GM21576 (cell line): ENCODE data around the gene DLG2.
A peak's percentile ranks its signal among the peaks of the same experiment; 100 is the strongest.

Source experiments
- ATAC-seq: cut with Tn5 transposase; IDR thresholded peaks from one replicate; pipeline ENCODE4 v1.9.1; 2021; ENCODE audit warnings: mild to moderate bottlenecking, moderate library complexity; ENCODE audit not compliant: unreplicated experiment

Gene DLG2

DNA sequence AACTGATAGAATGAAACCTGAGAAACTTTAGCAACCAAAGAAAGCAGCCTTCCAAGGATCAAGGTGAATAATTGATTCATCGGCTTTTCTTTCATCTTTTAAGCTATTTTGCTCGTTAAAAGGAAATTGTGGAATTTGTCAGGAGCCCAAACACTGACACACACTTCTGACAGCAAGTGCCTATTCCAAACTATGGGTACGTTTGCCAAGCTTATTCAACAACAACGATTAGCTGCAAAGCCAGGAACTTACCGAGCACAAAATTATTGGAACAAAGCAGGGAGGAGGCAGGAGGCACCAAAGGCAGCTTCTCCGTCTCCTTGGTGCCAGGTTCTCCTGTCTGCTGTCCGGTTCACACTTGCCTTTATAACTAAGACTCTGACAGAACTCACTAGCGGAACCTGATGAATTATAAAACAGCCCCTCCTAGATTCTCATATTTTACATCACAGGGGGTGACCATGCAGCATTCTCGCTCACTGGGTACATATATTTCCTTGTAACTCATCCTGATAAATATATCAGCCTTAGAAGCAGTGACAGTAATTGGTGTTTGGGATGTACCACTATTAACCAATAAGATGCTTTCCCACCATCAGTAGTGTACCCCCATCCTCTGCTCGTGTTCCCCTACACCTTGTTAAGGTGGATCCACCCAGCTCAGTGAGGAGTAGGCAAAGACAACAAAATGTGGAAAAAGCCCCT lies 1945.1 kb downstream of the DLG2 start:
- ATAC-seq, result no peak

DNA sequence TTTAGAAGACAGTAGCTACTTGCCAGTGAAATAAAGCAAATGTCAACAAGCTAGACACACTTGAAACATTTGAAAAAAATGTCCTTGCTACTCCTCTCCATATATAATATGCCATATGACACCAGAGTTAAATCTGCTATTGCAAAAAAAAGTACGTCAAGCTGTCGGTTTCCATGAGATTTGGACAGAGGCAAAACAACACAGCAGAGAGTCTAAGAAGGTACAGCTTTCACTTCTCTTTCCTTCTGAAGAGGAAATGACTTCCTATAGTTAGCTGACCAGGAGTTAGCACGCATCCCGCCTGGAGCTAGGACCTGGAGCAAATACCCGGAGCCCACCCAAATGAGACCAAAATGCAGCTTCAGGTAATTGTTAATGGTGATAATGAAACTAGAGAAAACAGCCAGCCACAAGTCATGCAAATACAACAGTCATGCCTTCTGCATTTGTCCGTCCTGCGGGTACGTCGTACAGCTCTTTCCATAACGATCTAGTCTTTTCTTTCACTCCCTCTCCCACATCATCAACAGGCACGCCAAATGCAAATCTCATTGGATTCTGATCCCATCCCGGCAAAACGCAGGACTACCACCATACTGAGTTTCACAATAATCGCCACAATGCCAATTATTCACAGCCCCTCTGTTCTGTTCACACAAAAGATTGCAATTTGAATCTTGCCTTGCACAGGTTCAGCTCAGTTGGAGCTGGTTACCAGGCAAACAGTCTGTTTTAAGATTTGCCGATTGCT lies 1945.9 kb downstream of the DLG2 start:
- ATAC-seq, result peak; percentile 50

DNA sequence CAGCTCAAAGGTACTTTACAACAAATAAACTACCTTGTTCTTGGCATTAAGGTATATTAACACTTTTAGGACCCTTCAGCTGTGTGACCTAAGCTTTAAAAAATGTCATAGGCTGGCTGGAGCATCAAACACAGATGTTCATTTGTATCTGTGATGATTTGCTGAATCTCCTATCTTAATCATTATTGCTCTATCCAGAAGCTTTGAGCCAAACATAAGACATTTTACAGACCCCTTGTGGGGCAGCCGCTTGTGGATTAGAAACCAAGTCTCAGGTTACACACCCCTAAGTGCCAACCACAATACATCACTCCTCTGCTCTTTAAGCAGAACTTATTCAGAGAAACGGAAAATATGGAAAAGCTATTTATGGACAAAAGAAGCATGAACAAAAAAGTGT lies 1946.8 kb downstream of the DLG2 start:
- no peak for ATAC-seq

DNA sequence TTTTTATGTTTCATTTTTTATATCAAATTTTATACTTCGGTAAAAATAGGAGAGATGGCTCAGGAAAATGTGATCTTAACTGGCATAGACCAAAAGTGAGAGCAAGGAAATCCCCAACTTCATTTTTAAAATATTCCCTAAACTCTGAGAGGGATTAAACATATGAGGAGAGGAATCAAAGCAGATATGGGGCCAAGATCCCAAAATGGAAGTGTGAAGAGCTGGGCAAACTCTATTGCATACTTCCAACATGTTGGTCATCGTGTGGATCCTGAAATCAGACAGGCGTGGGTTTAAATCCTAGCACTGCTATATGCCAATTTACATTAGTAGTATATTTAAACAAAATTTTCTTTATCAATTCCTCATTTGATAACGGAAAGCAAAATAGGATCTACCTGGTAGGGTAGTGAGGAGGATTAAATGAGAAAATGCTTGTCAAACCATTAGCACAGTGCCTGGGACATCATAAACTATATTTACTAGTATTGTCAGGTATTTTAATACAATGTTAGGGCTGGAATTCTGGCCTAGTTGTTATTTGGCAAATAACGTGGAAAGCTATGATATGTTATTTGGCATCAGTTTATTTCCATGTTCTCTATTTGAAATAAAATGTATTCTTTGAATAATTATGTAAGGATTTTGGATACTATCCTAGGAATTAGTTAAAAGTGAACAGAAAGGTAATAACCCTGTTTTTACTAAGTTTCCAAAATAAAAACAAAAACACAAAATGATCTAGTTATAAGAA lies 1948.1 kb downstream of the DLG2 start:
- ATAC-seq, result no peak

DNA sequence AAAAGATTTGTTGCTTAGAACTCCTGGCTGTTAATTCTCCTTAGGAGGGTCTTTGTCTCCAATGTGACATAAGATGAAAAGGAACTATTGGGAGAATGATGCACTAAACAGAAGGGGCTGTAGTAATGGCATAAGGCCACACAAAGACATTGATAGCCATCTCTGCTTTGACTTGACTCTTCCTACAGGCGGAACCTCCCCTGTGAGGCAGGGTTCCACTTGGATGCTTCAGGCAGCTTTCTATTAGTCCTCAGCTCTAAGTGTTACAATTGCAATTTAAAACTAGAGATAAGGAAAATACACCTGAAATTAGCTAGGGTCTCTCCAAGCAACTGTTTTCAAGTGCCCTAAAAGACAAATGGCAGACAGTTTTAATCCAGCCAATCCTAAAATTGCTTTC lies 1949.4 kb downstream of the DLG2 start:
- no peak for ATAC-seq

DNA sequence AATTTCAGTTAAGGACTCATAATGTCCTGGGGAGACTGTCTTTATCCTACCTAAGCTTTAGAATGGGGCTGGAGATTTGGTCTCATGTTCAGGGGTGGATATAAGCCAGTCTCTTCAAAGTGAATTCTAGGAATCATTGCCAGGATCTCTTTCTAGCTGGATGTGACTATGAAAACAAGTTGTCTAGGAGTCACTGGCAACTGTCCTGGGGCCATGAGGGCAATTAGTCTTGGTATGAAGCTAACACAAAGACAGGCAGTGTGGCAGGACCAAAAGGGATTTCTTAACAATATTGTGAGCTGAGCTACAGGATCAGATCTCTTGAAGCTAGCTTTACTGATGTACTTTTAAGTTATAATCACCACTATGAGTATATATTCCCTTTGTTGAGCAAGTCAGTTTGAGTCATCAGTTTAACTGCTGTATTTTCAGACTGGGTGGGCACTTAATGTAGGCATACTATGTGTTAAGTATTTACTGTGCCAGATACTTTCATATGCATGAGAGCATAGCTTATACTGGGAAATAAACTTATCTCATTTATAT lies 1951.0 kb downstream of the DLG2 start:
- ATAC-seq, result no peak

DNA sequence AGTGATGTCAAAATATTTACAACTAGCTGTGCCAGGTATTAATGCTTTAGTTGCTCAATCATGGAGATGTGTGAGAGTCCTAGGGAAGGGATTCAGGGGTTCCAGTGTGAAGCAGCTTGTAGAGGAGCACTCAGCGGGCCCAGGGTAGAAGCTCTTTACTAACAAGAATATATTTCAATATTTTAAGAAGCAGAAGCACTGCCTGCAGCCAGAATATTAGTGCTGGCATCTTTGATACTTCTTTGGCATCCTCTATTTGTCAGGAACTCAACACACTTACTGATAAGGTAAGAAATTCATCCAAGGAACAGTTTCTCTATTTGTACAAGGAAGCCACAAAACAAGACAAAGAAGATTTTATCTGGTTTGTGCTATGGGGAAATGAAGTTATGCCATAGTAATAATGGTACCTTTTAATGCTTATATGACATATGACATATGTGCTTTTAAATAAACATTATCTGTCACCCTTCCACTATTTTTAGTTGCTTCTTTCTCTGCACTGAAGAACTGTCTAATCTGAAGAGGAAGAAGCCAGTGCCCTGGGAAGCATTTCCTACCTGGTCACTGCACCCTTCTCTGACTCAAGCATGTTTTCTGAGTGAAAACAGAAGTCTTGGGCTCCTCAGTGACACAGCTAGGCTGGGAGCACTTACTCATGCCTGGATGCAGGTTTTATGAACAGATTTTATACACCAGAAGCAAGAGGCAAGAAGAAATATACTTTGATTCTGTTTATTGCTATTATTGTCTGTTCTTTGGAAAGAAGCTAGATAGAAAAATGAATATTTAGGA lies 1952.8 kb downstream of the DLG2 start:
- no peak for ATAC-seq

DNA sequence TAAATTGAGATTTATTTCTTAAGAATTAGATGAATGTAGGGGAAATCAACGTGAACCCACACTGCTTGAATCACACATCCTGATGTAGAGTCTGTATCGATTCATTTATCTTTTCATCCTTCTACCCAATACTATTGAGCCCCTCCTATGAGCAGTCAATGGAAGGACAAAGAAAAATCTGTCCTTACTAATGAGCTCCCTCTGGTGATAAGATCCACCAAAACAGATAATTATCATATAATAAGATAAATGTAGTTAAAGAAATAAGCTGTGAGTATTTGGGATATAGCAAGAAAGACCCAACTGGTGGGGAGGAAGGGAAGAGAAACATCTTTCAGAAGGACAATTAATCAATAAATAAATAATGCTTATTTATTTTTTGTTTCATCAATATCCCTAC lies 1955.9 kb downstream of the DLG2 start:
- no peak for ATAC-seq

DNA sequence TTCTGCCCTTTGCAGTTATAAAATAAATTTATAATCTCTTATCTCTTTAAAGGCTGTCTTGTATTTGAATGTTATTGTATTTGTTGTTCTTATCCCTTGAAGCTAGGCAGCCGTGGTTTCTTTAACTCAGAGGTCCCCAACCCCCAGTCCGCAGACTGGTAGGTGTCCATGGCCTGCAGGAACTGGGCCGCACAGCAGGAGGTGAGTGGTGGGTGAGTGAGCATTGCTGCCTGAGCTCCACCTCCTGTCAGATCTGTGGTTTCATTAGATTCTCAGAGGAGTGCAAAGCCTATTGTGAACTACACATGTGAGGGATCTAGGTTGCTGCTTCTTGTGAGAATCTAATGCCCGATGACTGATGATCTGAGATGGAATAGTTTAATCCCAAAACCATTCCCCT lies 1961.0 kb downstream of the DLG2 start:
- ATAC-seq, result no peak

DNA sequence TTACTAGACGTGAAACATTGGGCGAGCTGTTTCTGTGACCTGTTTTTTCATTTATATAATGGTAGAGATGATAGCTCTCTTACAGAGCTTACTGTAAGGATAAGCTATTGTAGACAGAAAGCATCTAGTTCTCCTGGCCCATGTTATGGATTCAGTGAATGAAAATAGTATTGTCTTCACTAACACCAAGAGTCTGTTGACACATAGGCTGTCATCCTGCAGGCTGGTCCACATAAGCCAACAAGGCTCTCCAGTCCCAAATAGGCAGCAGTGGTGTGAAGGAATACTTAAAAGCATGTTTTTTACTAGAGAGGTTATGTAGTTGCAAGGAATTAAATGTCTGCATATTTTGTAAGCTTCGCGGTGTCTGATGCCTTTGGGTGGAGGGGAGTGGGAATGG lies 1963.2 kb downstream of the DLG2 start:
- no peak for ATAC-seq

DNA sequence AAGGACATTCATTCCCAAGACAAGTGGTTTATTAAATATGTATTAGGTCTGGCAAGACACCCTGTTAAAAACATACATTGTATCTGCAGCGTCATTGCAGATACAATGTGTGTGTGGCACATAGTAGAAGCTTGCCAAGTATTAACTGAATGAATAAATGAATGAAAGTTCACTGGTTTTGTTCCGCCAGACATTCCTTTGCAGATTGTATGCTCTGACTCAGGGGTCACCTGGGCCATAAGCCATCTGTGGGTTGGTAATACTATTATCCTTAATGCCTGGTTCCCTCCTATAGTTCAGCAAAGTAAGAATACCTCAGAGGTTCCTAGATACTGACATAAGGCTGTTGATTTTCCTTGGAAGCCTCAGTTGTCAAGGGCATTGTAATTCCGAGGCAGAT lies 1963.7 kb downstream of the DLG2 start:
- ATAC-seq, result no peak

DNA sequence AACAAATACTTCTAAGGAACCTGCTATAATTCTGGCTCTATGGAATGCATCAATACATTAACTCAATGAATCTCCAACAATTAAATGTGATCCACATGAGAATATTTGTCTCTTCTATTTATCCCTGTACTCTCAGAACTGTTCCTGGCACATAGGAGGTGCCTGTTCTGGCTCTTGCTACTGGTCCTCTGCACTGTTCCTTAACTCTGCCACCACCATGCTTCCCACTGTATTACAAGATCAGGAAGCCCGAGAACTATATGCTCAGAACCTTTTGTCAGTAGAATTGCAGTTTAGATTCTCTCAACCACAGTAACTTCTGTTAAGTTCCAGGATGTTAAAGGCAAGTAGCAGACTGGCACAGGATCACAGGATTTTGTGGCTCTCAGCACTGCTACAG lies 1964.7 kb downstream of the DLG2 start:
- ATAC-seq, result no peak

DNA sequence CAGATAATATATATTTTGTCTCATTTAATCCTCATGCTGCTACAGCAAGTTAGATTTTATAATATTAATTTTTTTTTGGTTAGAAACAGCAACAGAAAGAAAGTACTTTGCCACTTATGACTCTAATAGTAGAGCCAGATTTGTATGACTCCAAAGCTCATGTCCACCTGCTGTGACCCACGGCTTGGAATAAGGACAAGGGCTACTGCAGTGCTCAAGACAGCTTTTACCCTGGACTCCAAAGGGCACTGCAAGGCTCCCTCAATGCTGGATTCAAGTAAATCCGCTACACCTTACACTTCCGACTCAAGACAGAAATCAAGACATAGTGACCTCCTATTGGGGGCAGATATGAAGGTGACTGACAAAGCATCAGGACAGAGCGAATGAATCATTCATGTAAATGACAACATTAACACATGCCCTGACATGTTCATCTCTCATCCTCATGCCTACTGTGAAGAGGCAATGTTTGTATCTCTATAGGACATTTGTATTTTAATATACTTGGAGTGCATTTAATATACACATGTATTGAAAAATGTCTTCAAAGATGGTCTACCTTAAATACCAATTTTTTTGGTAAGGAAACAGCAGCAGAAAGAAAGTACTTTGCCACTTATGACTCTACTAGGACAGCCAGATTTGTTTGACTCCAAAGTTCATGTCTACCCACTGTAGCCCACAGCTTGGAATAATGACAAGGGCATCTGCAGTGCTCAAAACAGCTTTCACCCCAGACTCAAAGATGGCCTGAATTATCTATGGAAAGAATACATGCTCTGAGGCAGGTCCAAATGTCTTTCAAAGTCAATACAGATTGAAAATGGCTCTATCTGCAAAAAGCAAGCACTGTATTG lies 1965.4 kb downstream of the DLG2 start:
- no peak for ATAC-seq

DNA sequence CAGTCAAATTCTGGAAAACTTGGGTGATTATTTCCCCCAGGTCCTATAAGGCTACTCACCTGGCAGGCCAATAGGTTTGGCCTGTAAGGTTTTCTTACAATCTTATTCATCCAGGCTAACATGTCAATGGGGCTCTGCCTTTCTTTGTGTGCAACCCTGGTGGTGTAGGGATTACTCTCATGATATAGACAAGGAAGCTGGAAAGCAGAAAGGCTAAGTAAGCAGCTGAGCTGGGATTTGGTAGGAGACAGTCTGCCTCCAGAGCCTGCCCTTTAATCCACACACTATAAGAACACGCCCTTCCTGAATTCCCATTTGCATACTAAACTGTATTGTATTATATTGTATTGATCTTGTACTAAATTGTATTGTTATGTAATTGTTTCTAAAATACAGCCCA lies 1967.7 kb downstream of the DLG2 start:
- no peak for ATAC-seq

DNA sequence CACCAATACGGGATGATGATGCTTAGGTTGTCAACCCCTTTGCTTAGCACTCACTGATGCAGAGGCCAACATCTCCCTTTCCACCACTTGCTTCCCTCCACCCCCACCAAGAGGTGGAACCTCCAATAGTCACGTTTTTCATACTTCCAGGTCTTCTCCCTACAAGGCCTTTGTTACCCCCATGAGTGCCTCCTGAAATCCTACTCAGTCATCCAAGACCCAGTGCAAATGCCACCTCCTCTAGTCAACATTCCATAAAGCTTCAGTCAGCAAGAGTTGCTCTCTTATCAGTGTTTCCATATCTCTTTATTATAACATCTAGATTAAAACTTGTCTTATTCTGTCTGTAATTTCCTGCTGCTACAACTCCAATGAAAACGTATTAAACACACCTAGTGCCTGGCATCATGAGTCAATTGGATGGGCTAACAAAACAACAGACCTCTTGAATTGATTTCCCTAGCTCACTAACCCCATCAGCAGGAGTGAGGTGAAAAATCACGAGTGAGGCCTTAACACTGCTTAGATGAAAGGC lies 1970.3 kb downstream of the DLG2 start:
- ATAC-seq, result no peak

DNA sequence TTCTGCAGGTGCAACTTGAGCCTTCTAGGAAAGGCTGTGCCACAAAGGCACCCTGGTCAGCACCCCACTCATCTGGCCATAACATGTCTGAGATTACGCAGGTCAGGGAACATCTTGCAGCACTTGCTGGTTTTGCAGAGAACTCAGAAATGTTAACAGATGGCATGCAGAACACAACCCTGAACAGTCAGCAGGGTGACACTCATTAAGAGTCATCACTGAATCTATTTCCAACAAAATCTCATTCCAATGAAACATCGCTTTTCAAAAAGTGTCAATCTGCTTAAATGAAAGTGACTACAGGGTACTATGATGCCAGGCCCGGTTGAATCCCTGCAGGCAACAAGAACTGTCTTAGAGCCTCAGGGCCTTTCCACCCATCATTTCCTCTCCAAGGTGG lies 1971.2 kb downstream of the DLG2 start:
- no peak for ATAC-seq

DNA sequence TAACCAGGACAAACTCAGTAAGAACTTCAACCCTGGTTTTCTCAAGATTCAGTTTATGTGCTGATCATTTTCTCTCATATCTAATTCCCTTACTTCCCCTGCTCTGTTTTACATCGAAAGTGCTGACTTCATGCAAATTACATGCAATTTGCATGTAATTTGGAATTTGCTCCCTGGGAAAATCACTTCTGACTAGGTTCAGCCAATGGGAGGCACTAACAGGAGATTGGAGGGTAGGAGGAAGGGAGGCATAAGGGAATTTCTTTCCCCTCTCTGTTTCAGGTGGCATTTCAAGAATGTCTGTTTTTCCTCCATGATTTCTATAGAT lies 1977.7 kb downstream of the DLG2 start:
- ATAC-seq, result no peak

DNA sequence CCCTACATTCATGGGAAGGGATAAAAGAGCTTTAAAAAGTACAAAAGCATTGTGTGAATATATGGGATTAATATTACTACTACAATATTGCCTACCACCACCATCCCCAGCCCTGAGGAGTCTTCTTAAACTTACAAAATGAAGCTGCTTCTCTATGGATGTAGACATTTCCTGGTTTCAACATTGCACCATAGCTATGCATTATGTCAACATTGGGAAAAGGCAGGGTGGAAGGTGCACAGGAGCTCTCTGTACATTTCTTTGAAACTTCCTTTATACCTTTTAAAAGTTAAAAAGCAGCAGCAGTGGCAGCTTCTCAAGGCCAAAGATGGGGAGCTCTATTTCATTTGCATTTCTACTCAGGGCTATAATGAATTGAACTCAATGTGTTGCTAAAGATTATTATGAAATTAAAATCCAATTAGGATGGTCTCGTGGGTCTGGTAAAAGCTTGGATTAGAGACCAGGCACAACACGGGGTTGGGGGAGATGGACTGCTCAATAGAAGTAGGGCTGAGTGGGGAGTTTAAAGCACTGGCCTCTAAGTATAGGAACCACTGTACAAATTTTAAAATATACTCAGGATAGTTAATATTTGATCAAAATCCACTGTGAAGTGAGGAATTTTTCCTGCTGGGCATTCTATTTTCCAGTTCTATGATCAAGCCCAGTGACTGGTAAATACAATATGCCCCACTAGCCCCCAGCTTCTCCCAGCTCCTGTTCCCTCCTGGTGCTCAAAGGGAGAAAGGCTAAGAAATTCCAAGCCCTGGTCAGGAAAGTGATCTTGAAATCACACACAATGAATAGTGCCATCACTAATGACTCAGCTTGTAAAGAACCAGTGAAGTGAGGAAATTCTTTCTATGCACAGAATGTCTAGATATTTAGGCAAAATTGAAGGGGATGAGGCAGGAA lies 1978.3 kb downstream of the DLG2 start:
- ATAC-seq, result no peak

DNA sequence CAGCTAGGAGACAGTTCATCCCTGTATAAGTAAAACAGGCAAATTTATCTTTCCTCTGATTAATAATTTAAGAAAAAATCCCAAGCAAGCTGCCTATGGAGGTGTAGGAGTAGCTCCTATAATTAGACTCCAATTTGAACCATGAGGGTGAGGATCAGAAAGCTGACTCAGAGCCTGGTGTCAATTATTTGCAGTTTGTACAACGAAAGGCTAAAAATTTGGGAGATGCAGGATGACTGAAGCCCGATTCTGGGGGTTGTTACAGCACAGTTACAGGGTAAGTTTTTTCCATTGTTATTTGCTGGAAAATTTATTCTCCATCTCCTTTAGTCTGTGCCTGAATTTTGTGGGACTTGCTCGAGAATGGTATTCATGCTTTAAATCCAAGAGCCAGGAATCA lies 1981.6 kb downstream of the DLG2 start:
- ATAC-seq, result no peak
